Stimulated activated CD4-positive, alpha-beta T cell treated with anti-CD3 and anti-CD28 coated beads, Interleukin-12 subunit alpha, Interleukin-12 subunit beta, amount 100 ng/mL, for 4 hours (primary cell): ENCODE measurements around the gene SHLD1.

Source experiments
- DNase-seq: peaks from one replicate; pipeline ENCODE4 v3.0.0-alpha.2; 2020

Gene SHLD1

DNA sequence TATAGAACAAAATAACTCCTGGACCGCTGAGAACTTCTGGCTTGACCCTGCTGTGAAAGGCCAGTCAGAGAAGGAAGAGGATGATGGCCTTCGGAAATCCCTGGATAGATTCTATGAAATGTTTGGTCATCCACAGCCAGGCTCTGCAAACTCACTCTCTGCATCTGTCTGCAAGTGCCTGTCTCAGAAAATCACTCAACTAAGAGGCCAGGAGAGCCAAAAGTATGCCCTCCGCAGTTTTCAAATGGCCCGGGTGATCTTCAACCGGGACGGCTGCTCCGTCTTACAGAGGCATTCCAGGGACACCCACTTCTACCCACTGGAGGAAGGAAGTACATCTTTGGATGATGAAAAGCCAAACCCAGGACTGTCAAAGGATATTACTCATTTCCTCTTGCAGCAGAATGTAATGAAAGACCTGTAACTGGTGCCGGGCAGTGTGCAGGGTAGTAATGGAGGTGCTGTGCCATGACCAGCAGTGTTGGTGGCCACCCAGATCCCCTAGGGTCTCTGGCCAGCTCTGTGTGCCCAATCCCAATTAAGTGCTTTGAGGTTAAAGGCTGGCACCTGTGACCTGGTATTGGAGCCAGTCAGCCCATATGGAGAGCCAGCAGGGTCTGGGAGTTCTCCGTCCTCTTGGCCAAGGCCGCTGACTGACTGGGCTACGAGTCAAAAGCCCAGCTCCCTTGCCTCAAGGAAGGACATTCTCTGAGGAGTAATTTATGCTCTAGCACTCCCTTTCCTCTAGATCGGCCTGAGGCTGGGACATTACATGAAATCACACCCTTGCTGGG, 113.0 kb downstream of the SHLD1 start:
- DNase-seq = no peak

DNA sequence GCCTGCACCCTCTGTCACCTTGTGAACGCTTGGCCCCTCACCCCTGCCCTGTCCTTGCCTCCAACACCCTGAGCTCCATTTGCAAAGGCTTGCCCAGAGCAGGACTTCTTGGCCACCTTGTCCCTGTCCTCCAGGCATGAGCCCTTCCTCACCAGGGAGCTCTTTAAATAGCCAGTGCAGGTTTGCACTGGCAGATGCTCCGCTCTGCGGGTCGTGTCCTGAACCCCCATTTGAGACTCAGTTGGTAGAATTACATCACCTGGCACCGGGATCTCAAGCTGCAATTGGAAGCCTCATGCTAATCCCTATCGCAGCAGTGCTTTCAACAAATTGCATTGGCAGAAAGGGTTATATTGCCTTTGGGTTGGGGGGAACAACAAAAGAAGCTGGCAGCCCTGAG, 114.2 kb downstream of the SHLD1 start:
- no peak for DNase-seq

DNA sequence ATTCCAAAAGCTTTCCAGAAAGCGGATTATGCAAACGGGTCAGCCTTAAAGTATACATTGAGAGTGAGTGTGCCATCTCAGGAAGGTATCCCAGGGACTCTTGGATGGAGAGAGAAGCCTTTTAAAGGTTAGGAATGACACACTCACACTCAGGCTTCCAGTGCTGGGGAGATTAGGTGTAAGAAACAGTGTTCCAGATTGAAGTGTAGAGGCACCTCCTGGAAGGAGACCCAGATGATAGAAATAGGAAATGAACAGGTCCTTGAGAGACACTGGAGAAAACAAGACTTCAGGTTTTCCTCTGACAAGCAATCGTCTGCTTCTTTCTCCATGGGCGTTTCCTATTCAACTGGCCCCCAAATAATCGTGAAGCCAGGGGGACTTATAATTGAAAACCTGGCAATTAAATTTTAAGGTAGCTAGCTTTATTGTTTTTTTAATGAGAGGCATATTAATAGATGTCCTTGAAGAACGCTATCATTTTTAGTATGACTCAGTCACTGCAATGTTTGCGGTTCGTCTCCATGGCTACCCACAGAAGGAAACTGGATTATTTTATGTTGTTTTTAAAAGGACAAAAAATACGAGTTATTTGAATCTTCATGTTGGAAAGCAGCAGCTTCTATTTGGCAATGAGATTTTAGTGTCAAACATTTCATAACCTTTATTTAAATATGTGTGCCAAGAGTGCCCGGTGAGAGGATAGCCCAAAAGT, 114.8 kb downstream of the SHLD1 start:
- no peak for DNase-seq

DNA sequence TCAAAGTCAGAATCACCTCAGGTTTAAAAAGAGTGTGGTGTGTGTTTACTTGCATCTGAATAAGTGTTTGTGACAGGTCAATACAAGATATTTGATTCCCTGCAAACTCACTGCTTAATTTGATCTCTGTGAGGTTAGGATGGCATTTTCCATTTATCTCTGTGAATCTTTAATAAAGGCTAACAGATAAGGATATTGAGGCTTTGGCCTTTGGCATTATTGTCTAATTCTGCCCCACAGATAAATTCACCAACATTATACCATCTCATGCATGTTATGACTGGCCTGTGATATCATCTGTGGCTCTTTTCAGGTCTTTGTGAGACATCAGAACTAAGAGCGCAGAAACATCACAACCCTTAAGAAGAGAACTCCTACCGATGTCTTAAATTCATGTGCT, 115.4 kb downstream of the SHLD1 start:
- DNase-seq = no peak

DNA sequence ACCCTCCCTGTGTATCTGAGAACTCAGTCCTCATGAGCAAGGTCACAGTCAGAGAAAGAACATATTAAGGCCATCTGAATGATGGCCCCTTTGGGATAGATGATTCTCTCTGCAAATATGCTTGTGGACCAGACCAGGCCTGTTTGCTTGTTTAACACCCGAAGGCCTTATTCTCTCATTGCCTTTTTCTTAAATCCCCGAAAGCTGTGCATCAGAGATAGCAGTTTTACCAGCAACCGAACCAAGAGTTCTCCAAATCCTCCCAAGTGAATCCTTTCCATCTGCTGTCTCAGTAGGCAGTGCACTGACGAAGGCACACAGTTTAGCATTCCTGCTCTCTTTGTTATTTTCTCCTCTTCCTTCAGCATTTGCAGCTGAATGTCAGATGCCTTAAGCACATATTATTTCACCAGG, 120.4 kb downstream of the SHLD1 start:
- DNase-seq = no peak

DNA sequence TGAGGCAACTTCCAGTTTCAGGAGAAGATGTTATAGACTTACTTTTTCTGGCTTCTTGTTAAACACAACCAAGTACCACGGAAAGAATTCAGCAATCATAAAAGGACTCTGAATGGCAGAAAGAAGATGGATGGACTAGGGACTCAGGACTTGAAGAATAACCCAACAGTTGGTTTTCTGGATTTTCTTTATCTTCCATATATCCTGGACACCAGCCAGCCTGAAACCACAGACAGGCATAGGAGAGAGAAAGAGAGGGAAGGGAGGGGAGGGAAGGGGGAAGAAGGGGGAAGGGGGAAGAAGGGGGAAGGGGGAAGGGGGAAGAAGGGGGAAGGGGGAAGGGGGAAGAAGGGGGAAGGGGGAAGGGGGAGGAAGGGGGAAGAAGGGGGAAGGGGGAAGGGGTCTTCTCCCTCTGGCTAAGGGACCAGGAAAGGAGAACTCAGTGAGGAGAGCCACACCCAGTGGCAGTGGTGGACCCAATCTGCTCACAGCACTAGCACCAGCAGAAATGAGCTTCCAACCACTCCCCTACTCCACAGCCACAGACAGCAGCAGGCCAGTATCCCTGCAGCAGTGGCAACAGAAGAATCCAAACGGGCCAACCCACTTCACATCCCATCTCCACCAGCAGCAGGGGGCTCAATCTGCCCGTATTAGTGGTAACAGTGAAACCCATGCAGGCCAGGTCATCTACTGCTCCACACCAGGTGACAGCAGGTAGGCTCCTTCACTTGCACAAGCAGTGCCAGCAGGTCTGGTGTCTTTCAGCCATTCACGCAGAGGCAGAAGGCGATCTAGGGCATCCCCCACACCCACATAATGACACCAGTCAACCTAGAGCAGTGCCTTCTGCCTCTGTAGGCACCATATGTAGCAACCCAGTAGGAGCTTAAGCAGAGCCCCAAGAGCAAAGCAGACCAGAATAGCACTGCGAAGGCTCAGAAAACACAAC, 121.5 kb downstream of the SHLD1 start:
- no peak for DNase-seq

DNA sequence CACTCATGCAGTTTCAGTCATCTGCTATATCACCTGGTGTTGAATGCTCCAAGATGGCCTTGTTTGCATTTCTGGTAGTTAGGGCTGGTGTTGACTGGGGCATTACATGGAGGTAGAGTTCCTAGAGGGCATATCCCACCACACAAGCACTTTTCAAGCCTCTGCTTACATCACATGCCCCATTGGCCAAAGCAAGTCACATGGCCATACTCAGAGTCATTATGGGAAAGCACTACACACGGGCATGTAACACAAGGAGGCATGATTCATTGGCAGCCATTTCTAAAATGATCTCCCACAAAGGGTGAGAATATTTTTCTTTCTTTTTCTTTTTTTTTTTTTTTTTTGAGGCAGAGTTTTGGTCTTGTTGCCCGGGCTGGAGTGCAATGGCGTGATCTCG, 126.9 kb downstream of the SHLD1 start:
- DNase-seq = no peak

DNA sequence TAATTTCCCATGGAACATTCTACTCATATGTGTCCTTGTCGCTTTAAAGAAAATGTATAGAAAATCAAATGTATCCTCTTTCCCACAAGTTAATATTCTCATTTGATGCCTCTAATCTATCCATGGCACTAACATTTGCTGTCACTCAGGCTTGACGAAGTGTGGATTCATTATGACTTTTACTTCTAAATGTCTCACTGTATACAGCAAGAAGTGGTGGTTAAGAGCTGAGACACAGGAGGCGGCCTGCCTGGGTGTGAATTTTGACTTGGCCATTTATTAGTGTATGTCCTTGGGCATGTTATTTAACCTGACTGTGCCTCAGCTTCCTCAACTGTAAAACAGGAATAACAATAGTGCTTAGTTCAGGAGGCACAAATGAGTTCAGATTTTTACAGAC, 130.1 kb downstream of the SHLD1 start:
- DNase-seq = no peak

DNA sequence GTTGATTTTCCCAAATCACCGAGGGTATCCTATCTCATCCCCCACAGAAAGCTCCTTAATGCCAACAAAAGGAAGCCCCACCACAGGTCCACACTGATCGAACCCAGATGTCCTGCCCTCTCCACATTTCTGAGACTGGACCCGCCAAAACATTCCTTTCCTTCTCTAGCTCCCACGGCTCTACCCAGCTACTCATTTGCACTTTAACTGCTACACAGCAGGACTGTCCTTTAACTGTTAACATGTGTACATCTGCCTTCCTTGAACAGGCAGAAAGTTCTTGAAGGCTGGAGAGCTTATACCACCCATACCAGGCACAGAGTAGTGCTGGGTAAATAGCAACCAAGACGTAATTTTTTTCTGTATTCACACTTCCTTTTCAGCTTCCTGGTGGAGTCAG, 131.5 kb downstream of the SHLD1 start:
- no peak for DNase-seq

DNA sequence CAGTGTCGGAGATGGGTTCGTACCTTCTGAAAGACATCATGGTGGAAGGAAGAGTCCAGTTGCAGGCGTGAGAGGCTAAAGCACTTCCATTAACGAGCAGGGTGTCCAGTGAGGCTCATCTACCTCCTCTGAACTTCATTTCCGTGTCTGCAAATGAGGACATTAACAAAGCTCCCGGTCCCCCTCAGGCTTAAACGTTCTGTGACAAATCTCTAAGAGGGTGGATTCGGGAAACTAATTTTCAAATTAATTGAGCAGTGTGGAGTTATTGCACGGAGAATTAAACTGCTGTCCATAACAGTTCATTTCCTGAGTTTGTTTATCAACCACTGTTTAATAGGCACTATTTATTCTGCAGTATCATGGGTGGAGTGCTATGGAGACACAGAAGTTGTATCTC, 132.0 kb downstream of the SHLD1 start:
- DNase-seq = no peak

DNA sequence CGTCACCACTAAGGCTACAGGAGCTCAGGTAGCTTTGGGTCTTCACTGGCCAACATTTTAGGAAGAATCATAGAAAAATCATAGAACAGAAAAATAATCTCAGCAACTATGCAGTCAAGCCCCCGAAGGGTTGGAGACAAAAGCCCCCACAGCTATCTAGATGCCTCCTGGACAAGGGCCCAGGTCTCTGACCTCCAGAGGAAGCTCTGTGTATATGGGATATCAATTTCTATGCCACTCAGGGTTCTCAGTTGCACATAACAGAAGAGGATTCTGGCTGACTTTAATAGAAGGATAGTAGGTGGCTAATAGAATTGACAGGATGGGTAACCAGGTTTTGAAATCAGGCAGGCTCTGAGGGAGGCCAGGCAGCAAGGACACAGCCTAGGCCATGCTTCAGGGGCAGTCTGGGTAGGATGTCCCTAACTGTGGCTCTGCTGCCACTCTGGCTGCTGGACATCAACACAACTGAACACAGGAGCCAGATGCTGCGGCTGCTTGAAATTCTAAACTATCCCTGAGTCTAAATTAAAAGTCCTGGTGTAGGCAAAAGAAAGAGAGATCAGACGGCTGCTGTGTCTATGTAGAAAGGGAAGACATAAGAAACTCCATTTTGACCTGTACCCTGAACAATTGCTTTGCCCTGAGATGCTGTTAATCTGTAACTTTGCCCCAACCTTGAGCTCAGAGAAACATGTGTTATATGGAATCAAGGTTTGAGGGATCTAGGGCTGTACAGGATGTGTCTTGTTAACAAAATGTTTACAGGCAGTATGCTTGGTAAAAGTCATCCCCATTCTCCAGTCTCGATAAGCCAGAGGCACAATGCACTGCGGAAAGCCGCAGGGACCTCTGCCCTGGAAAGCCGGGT, 134.5 kb downstream of the SHLD1 start:
- no peak for DNase-seq

DNA sequence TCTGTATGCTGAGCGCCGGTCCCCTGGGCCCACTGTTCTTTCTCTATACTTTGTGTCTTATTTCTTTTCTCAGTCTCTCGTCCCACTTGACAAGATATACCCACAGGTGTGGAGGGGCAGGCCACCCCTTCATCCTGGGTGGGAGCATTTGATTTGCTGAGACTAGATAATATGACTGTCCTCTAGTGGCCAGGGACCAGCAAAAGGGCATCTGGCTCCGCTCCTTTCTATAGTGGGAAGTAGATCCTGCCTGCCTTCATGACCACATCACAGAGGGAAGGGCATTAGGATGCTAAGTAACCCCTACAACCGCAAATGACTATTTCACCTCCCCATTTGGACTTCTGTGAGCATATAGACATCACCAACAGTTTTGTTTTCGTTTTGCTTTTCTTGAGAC, 135.7 kb downstream of the SHLD1 start:
- no peak for DNase-seq

DNA sequence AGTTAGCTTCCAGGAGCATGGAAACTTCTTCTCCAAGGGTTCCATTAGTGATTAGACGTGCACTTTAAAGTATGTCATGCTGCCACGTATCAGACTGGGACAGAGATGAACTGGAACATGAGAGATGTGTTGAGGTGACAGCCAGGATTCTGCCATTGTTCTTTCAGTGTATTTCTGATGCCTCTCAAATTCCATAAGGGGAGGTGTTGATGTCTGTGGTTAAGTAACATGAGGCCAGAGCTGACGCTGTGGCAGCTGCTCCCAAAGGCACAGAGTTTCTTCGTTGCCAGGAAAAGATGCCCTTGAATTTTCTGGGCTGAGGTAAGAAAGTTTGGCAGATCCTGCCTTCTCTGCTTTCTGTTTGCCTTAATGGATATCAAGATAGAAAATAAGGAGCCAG, 136.6 kb downstream of the SHLD1 start:
- DNase-seq = no peak

DNA sequence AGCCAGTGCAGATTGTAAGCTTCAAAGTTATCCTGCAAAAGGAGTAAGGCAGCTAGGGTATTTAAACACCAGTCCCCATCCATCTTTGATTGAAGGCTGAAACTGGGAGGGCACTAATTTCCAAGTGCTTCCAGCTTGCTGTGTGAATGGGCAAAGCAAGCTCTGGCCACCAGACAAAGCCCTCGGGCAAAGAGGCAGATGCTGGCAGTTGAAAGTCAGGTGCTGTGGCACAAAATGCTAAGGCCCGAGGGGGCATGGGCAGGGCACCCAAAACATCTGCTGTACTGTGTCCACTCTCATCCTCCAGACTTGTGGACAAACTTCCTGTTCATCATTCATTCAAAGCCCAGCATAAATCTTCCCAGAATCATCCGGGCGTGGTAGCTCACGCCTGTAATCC, 137.2 kb downstream of the SHLD1 start:
- no peak for DNase-seq

DNA sequence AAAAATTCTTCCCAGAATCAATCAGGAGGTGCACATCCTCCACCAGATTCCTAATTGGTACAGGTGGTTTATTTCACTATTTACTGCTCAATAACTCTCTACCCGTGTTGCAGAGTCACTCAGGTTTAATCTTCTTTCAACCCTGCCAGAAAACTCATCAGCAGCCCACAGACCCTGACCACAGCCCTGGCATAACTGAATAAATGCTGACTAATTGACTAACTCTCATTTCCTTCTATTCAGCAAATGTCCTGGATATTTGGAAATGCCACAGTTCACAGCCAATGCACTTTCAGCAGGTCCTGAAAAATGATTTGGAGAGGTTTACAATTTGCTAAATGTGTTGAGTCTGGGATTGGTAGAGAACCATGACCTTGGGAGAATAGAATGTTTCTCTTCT, 137.8 kb downstream of the SHLD1 start:
- no peak for DNase-seq

DNA sequence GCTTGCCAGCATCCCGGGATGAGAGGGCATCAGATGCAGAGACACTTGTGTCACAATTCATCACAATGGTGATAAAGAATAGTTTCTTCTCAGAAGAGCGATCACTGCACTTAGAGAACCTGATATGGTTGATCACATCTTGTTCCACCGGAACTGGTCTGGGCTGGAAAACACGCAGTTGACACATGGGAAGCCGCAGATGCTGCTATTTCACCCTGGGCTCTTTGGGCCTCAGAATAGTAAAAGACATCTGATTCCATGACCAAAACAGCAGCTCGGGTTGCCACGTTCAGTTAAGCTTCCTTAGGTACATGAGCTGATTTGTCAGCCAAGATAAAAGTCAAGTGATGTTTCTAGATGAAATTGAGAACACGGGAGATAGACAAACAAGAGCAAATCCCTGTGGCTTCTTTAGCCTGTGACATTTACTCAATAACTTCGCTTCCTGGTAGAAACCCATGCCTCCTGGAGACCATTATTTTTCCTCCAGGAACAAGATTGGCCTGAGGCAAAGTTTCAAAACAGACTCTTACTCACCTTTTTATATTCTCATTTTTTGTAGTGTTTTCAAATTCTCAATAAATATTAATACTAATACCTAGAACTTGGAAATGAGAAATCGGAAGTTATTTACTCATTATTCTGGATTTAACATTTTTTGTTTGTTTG, 140.7 kb downstream of the SHLD1 start:
- DNase-seq = no peak

DNA sequence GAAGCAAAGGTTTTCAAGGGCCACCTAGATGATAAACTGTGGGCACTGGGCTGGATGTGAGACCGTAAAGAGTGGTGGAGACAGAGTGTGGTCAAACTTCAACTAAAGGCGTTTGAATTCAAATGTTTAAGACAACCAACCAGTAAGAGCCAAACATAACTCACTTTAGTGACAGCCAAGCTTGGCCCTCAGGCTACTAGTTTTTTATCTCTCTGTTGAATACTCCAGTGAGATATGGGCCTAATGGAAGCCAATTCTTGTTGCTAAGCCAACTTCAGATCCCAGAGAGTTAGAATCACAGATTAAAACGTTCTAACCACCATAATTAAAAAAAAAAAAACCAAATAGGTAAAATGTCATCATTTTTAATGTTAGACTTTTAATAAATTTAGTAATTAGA, 142.9 kb downstream of the SHLD1 start:
- DNase-seq = no peak

DNA sequence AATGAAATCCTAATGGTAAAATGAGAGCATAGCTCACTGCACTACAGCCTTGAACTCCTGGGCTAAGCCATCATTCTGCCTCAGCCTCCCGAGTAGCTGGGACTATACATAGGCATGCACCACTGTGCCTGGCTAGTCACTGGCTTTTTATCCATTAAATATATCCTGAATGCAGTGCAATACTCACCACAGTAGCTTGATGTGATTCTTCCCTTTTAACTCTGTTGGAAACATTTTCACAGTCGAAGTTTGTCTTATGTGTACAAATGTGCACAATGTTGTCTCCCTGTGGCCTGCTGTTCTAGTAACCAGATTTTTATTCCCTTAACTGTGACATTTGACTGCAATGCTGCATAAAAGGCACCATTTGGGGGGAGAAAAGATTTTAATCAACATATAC, 143.4 kb downstream of the SHLD1 start:
- DNase-seq = no peak

DNA sequence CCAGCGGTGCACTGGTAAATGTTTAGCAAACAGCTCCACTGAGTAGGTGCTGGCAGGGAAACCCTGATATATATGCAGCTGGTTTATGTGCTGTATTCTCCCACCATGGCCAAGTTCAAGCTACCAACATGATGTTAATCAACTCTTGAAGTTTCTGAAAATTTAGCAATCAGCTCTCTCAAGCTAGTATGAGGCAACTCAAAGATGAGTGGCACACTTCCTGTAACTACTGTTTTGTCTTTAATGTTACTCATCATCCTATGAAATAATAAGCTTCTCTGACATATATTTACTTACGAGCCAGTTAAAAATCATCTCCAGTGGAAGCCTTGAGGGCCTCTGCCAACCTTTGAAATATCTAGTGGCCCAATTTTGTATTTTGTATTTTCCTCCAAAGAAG, 145.4 kb downstream of the SHLD1 start:
- no peak for DNase-seq

DNA sequence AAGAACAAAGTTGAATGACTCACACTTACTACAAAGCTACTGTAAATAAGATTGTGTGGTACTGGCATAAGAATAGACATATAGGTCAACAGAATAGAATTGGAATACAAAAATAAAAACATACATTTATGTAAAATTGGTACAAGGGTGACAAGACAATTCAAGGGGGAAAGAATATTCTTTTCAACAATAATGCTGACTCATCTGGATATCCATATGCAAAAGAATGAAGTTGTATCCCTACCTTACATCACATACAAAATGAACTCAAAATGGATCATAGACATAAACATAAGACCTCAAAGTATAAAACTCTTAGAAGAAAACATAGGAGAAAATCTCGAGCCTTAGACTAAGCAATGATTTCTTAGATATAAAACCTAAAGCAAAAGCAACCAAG, 149.2 kb downstream of the SHLD1 start:
- DNase-seq = no peak

DNA sequence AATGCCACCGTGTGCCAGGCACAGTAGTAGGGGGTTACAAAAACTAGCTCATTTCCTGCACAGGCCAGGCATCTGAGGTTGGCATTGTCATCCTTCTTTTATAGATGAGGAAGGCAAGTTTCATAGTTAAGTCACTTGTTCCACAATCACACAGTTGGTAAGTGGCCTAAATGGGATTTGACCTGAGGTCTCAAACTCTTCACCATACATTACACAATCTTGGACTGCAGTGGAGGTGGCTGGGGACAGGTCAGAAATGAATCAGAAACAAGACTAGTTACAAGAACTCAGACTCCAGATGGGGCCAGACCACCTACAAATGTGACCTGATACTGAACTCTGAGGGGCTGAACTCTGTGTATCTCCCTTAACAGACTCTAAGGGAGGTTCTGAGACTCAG, 150.7 kb downstream of the SHLD1 start:
- no peak for DNase-seq

DNA sequence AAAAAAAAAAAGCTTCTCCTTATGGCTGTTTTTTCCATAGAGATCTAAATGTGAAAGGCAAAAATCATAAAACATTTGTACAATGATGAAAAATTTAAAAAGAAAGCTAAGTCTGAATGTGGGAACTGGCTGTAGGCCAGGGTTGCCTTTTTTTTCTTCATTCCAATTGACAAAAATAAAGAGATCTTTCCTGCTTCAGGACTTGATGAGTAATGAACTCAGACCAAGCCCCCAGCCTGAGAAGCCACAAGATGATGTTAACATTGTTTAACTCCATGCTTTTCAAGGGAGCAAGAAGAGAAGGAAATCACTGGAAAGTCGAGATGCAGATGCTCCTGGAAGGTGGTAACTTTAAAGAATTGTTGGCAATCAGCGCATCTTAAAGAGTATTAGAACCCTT, 158.8 kb downstream of the SHLD1 start:
- DNase-seq = no peak
